Measurements from ENCODE around the gene ZNF274. TPM values are rescaled to one million over a fixed set of nuclear protein-coding genes. Genes with fewer than 3 reads are reported as not detected.
A peak's percentile ranks its signal among the peaks of the same experiment; 100 is the strongest.

ZNF274 gene
- total RNA-seq, 6 experiments from 2014 or later, result 12.7 to 18.5 (median 14.4) TPM

GRCh38 chr19:58213075-58213369 is 30.2 kb downstream of the ZNF274 start:
- 100% methylated on average over 1 of the region's 1 CpG for WGBS (ENCODE audit: insufficient coverage, low coverage, low lambda C conversion rate, missing lambda C conversion rate)

GRCh38 chr19:58217069-58217481 is 34.2 kb downstream of the ZNF274 start:
- H3K36me3 ChIP-seq, result peaks cover 0 to 14% (median 6%) of the 10 kb centered on the region in 4 donors
- no peaks in the 10 kb centered on the region for H3K27me3 ChIP-seq
- TF ChIP-seq POLR2A (IDR thresholded peaks at IDR 0.05) (no peak), CTCF (IDR thresholded peaks at IDR 0.05) (no peak)
- ATAC-seq, result no peak
- no peak overlapping the region for H3K4me3 ChIP-seq
- 69% methylated on average over 6 of the region's 34 CpGs for WGBS (ENCODE audit: insufficient coverage, low coverage, low lambda C conversion rate, missing lambda C conversion rate)
- intact Hi-C loops (cut with DNase I), result no loop called here
- H3K4me1 ChIP-seq, result no peaks in the 10 kb centered on the region
- no peak overlapping the region for H3K27ac ChIP-seq
- DNase-seq, result no peak
- H3K9me3 ChIP-seq, result peaks cover 0 to 59% (median 34%) of the 10 kb centered on the region in 4 donors

More at GRCh38 chr19:58213075-58213369, 30.2 kb downstream of the ZNF274 start:
- H3K9me3 ChIP-seq, result peaks cover 0 to 92% (median 56%) of the 10 kb centered on the region in 4 donors
- peaks cover 0 to 55% (median 30%) of the 10 kb centered on the region in 4 donors for H3K36me3 ChIP-seq
- no peak for DNase-seq
- TF ChIP-seq CTCF (IDR thresholded peaks at IDR 0.05) (no peak), POLR2A (IDR thresholded peaks at IDR 0.05) (no peak)
- H3K4me1 ChIP-seq, result no peaks in the 10 kb centered on the region
- intact Hi-C loops (cut with DNase I), result no loop called here
- no peak overlapping the region for H3K27ac ChIP-seq
- no peak for ATAC-seq
- no peak overlapping the region for H3K4me3 ChIP-seq
- H3K27me3 ChIP-seq, result no peaks in the 10 kb centered on the region

GRCh38 chr19:58217607-58218391 is 34.9 kb downstream of the ZNF274 start:
- H3K4me3 ChIP-seq, result no peak overlapping the region
- H3K27me3 ChIP-seq, result no peaks in the 10 kb centered on the region
- DNase-seq, result no peak
- no peak overlapping the region for H3K27ac ChIP-seq
- peak in 1 of 4 donors; percentile 27 for ATAC-seq
- intact Hi-C loops (cut with DNase I), result no loop called here
- H3K4me1 ChIP-seq, result no peaks in the 10 kb centered on the region
- H3K9me3 ChIP-seq, result peaks cover 0 to 56% (median 30%) of the 10 kb centered on the region in 4 donors
- TF ChIP-seq CTCF (IDR thresholded peaks at IDR 0.05) (no peak), POLR2A (IDR thresholded peaks at IDR 0.05) (no peak)
- whole genome bisulfite sequencing (ENCODE audit: insufficient coverage, low coverage, low lambda C conversion rate, missing lambda C conversion rate), result 83% methylated on average over 7 of the region's 25 CpGs
- peaks cover 0 to 7% (median under 1%) of the 10 kb centered on the region in 4 donors for H3K36me3 ChIP-seq

GRCh38 chr19:58218899-58219298 is 36.0 kb downstream of the ZNF274 start:
- peak in 3 of 4 donors; percentile 25 to 45 (median 37) for ATAC-seq
- H3K9me3 ChIP-seq, result peaks cover 0 to 45% (median 21%) of the 10 kb centered on the region in 4 donors
- no peak overlapping the region for H3K4me3 ChIP-seq
- no peaks in the 10 kb centered on the region for H3K4me1 ChIP-seq
- H3K27ac ChIP-seq, result no peak overlapping the region
- no peak for DNase-seq
- intact Hi-C loops (cut with DNase I), result no loop called here
- WGBS (ENCODE audit: insufficient coverage, low coverage, low lambda C conversion rate, missing lambda C conversion rate), result 29% methylated on average over 7 of the region's 9 CpGs
- H3K36me3 ChIP-seq, result no peaks in the 10 kb centered on the region
- H3K27me3 ChIP-seq, result no peaks in the 10 kb centered on the region
- TF ChIP-seq POLR2A (IDR thresholded peaks at IDR 0.05), result no peak
- peak in 3 of 4 donors; percentile 7 to 27 (median 19) for TF ChIP-seq CTCF (IDR thresholded peaks at IDR 0.05)
